ENCODE measurements around the gene TMEM62. TPM values are rescaled to one million over a fixed set of nuclear protein-coding genes. Genes with fewer than 3 reads are reported as not detected.
"Not testable (repeated sequence)": the region's sequence is repeated elsewhere in the genome, so short reads cannot be mapped to it uniquely, and the experiment has no call there.

TMEM62 gene
- total RNA-seq, 4 donors from 2014 or later: 43.3 to 87.5 (median 57.0) TPM

DNA sequence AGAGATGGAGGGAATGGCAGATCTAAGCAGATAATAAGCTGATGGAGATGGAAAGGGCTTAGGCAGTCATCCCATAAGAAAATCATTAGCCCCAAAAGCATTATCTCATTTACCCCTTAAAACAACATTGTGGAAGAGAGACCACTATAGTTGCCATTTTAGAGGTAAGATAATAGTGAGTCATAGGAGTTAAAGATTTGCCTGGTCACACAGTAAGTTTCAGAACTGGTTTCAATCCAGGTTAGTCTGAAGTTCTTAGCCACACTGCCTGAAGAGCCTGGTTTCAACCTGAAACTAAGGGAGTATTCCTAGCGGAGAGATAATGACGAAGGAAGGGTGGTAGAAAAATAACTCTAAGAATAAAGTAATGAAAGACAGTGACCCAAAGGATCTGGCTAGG is 14.6 kb upstream of the TMEM62 start:
- Histone ChIP-seq H3K27ac (no peak overlapping the region), H3K36me3 (no peaks in the 10 kb centered on the region), H3K9me3 (no peaks in the 10 kb centered on the region), H3K4me1 (peaks cover 0 to 3% (median 0%) of the 10 kb centered on the region in 4 donors), H3K4me3 (no peak overlapping the region), H3K27me3 (no peaks in the 10 kb centered on the region)
- TF ChIP-seq, protein P1, sequence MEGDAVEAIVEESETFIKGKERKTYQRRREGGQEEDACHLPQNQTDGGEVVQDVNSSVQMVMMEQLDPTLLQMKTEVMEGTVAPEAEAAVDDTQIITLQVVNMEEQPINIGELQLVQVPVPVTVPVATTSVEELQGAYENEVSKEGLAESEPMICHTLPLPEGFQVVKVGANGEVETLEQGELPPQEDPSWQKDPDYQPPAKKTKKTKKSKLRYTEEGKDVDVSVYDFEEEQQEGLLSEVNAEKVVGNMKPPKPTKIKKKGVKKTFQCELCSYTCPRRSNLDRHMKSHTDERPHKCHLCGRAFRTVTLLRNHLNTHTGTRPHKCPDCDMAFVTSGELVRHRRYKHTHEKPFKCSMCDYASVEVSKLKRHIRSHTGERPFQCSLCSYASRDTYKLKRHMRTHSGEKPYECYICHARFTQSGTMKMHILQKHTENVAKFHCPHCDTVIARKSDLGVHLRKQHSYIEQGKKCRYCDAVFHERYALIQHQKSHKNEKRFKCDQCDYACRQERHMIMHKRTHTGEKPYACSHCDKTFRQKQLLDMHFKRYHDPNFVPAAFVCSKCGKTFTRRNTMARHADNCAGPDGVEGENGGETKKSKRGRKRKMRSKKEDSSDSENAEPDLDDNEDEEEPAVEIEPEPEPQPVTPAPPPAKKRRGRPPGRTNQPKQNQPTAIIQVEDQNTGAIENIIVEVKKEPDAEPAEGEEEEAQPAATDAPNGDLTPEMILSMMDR (IDR thresholded peaks at IDR 0.05): no peak
- TF ChIP-seq POLR2A (IDR thresholded peaks at IDR 0.05): no peak
- no peak for DNase-seq

DNA sequence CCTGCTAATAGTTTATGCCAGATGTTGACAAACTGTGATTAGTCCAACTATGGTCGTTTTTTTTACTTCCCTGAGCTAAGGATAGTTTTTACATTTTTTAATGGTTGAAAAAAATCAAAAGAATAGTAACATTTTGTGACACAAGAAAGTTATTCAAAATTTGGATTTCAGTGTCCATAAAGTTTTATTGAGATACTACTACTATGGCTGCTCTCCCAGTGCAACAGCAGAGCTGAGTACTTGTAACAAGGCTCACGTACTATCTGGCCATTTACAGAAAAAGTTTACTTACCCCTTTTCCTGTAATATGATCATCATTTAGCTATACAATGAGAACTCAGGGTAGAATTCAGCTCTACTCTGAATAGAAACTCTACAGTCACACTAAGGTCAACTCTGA is 11.5 kb upstream of the TMEM62 start:
- H3K9me3 ChIP-seq: no peaks in the 10 kb centered on the region
- H3K4me3 ChIP-seq: no peak overlapping the region
- no peak for DNase-seq
- TF ChIP-seq POLR2A (IDR thresholded peaks at IDR 0.05): no peak
- no peaks in the 10 kb centered on the region for H3K36me3 ChIP-seq
- H3K4me1 ChIP-seq: peaks cover 0 to 9% (median 4%) of the 10 kb centered on the region in 4 donors
- H3K27me3 ChIP-seq: no peaks in the 10 kb centered on the region
- peak overlapping the region in 1 of 4 donors; percentile 75 for H3K27ac ChIP-seq

DNA sequence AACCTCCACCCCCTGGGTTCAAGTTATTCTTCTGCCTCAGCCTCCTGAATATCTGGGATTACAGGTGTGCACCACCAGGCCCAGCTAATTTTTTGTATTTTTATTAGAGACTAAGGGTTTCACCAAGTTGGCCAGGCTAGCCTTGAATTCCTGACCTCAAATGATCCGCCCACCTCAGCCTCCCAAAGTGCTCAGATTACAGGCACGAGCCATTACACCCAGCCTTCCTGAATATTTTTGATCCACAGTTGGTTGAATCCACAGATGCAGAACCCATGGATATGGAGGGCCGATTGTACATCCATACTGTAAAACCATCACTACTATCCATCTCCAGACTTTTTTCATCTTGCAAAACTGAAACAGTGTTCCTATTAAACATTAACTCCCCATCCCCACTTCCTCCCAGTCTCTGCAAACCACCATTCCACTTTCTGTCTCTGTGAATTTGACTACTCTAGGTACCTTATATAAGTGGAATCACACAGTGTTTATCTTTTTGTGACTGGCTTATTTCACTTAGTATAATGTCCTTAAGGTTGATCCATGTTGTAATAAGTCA is 8.2 kb upstream of the TMEM62 start:
- TF ChIP-seq POLR2A (IDR thresholded peaks at IDR 0.05): no peak
- TF ChIP-seq, protein P1 (IDR thresholded peaks at IDR 0.05): no peak
- Histone ChIP-seq H3K27ac (no peak overlapping the region), H3K4me3 (no peak overlapping the region), H3K27me3 (no peaks in the 10 kb centered on the region), H3K36me3 (no peaks in the 10 kb centered on the region), H3K9me3 (no peaks in the 10 kb centered on the region), H3K4me1 (peaks cover 0 to 9% (median 4%) of the 10 kb centered on the region in 4 donors)
- no peak for DNase-seq

DNA sequence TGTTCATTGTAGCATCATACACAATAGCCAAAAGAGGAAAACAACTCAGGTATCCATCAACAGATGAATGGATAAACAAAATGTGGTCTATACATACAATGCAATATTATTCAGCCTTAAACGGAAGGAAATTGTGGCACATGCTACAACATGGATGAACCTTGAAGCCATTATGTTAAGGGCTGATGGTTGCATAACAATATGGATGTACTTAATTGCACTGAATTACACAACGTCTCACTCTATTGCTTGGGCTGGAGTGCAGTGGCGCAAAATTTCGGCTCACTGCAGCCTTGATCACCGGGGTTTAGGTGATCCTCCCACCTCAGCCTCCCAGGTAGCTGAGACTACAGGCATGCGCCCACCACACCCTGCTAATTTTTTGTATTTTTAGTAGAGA is 7.0 kb upstream of the TMEM62 start:
- TF ChIP-seq, protein P1 (IDR thresholded peaks at IDR 0.05): no peak
- TF ChIP-seq POLR2A (IDR thresholded peaks at IDR 0.05): no peak
- H3K27me3 ChIP-seq: no peaks in the 10 kb centered on the region
- H3K9me3 ChIP-seq: no peaks in the 10 kb centered on the region
- H3K4me1 ChIP-seq: peaks cover 0 to 9% (median 4%) of the 10 kb centered on the region in 4 donors
- no peak overlapping the region for H3K4me3 ChIP-seq
- H3K36me3 ChIP-seq: no peaks in the 10 kb centered on the region
- peak overlapping the region in 2 of 4 donors; percentile 61 to 81 for H3K27ac ChIP-seq
- no peak for DNase-seq

DNA sequence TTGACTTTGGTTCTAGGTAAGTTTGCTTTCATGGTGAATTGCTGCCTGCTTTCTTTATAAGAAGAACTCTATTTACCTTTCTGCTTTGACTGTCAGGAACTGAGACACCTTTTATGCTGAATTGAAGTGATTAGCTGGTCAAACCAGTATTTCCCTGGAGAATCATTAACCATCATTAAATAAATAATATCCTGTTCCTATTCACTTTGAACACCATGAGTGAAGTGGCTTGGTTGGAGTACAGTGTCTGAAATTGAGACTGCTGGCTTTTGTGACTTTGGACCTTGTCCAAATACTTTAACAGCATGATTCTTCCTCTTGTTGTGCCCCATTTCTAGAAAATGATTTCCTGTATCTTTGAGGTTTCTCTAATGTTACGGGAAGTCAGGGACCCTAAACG is 5.6 kb upstream of the TMEM62 start:
- H3K27ac ChIP-seq: peak overlapping the region in 3 of 4 donors; percentile 30 to 86 (median 61)
- no peaks in the 10 kb centered on the region for H3K27me3 ChIP-seq
- H3K4me3 ChIP-seq: no peak overlapping the region
- peaks cover 0 to 9% (median 2%) of the 10 kb centered on the region in 4 donors for H3K4me1 ChIP-seq
- no peaks in the 10 kb centered on the region for H3K36me3 ChIP-seq
- no peak for DNase-seq
- no peak for TF ChIP-seq POLR2A (IDR thresholded peaks at IDR 0.05)
- TF ChIP-seq, protein P1 (IDR thresholded peaks at IDR 0.05): no peak
- H3K9me3 ChIP-seq: no peaks in the 10 kb centered on the region

DNA sequence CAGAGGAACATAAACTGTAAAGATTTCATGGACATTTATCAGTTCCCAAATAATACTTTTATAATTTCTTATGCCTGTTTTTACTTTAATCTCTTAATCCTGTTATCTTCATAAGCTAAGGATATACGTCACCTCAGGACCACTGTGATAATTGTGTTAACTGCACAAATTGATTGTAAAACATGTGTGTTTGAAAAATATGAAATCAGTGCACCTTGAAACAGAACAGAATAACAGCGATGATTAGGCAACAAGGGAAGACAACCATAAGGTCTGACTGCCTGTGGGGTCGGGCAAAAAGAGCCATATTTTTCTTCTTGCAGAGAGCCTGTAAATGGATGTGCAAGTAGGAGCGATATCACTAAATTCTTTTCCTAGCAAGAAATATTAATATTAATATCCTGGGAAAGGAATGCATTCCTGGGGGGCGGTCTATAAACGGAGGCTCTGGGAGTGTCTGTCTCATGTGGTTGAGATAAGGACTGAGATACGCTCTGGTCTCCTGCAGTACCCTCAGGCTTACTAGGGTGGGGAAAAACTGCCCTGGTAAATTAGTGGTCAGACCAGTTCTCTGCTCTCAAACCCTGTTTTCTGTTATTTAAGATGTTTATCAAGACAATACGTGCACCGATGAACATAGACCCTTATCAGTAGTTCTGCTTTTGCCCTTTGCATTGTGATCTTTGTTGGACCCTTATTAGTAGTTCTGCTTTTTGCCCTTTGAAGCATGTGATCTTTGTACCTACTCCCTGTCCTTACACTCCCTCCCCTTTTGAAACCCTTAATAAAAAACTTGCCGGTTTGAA is 5.0 kb upstream of the TMEM62 start:
- H3K4me3 ChIP-seq, H3K27me3 ChIP-seq, H3K4me1 ChIP-seq, DNase-seq, H3K36me3 ChIP-seq, H3K9me3 ChIP-seq: not testable (repeated sequence)
- H3K27ac ChIP-seq: peak overlapping the region in 2 of 4 donors; percentile 61 to 86
